Glomerular visceral epithelial cell (primary cell): ENCODE data around the gene SYNDIG1L.

Experiments
- DNase-seq: peaks from one replicate; pipeline ENCODE4 v3.0.0-alpha.2; 2016; ENCODE audit errors: extremely low spot score

The SYNDIG1L gene

DNA sequence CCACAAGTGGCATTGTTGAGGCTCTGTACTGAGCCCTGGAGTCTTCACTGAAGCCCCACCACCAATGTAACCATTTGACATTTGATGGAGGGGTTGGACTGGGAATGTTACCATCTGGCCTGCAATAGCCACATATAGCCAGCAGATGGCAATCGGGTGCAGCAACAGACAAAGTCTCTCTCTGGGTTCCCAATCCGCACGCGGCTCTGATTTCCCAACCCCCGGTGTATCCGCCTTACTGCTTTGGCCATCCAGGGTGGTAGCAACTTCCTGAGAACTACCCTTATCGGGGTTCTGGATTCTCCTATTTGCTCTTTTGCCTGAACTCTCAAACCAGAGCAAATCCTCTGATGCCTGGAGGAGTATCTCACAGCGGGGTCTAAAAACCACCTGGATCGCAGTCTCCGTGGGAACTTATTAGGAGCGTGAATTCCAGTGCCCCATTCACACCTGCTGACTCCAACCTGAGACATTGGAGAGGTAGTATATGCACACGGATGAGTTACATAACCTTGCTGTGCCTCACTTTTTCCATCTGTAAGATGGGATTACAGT, 63.6 kb downstream of the SYNDIG1L start:
- DNase-seq, result peak; percentile 74

- no peak for DNase-seq
Measured at GRCh38 chr14:74360163-74360562, 65.8 kb downstream of the SYNDIG1L start.

DNA sequence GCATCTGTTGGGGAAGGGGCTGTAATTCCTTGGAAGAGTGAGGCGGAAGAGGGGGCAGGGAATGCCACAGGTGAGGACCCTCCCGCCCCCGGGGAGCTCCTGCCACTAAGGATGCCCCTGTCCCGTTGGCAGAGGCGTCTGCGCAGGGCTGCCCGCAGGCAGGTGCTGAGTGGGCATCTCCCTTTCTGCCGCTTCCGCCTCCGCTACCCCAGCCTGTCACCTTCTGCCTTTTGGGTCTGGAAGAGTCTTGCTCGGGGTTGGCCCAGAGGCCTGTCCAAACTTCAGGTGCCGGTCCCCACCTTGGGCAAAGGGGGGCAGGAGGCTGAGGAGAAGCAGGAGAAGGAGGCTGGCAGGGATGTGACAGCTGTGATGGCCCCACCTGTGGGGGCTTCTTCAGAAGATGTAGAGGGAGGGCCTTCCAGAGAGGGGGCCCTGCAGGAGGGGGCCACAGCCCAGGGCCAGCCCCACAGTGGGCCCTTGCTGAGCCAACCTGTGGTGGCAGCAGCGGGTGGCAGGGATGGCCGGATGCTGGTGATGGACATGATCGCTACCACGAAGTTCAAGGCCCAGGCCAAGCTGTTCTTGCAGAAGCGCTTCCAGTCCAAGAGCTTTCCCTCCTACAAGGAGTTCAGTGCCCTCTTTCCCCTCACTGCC, 67.7 kb downstream of the SYNDIG1L start:
- DNase-seq, result no peak

DNA sequence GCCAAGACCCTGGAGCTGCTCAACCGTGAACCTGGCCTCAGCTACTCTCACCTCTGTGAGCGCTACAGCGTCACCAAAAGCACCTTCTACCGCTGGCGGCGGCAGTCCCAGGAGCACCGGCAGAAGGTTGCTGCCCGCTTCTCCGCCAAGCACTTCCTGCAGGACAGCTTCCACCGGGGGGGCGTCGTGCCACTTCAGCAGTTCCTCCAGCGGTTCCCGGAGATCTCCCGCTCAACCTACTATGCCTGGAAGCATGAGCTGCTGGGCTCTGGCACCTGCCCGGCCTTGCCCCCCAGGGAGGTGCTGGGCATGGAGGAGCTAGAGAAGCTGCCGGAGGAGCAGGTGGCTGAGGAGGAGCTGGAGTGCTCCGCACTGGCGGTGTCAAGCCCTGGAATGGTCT, 68.4 kb downstream of the SYNDIG1L start:
- DNase-seq, result no peak

DNA sequence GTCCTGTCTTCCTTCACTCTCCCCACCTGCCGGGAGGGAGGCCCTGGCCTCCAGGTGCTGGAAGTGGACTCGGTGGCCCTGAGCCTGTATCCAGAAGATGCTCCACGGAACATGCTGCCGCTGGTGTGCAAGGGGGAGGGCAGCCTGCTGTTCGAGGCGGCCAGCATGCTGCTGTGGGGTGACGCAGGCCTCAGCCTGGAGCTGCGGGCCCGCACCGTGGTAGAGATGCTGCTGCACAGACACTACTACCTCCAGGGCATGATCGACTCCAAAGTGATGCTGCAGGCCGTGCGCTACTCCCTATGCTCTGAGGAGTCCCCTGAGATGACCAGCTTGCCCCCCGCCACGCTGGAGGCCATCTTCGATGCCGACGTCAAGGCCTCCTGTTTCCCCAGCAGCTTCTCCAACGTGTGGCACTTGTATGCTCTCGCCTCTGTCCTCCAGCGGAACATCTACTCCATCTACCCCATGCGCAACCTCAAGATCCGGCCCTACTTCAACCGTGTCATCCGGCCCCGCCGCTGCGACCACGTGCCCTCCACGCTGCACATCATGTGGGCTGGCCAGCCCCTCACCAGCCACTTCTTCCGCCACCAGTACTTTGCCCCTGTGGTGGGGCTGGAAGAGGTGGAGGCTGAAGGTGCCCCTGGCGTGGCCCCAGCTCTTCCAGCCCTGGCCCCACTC, 69.0 kb downstream of the SYNDIG1L start:
- DNase-seq, result no peak
